ENCODE measurements around the gene PLEKHG5.
"Not testable (repeated sequence)": the region's sequence is repeated elsewhere in the genome, so short reads cannot be mapped to it uniquely, and the experiment has no call there.

The PLEKHG5 gene

DNA sequence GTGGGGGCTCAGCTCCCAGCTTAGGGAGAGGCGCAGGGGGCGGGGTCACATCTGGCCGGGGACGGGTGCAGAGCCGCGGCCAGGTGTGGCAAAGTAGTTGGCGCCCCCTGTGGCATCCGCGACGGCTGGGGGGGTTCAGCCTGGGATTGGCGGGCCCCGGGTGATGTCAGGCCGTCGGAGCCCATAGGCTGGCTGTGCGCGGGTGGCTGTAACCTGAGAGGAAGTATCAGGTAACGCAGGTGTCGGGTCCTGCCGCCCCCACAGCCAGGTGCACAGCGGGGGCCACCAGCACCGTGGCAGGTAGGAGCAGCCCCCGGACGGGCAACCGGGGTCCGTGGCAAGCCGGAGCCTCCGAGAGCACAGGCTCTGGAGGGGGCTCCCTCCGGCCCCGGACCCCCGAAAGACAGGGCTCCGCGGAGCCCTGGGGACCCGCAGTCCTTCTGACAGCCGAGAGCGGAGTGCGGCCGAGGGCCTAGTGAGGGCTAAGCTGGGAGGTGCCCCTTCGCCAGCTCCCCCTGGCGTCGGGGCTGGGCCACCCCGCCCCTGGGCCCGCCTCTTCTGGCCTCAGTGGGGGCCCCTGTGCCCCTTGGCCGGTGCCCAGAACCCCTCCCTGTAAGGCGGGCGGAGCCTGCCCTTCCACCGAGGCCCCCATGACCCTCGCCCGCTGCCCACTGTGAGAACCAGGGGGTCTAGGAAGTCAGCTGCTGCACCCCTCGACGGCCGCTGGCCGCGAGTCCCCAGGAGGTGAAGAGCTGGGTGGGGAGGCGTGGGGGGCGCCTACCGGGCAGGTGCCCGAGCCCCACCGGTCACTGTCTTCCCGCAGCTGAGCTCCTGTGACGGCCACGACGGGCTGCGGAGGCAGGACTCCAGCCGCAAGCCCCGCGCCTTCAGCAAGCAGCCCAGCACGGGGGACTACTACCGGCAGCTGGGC lies 43.4 kb downstream of the PLEKHG5 start:
- TF ChIP-seq ZNF384 (IDR thresholded peaks at IDR 0.05) = no peak
- no peak for TF ChIP-seq HDGF (IDR thresholded peaks at IDR 0.05; ENCODE audit: borderline replicate concordance)
- TF ChIP-seq FOXA1 (IDR thresholded peaks at IDR 0.05) = no peak
- no peak for TF ChIP-seq BHLHE40 (IDR thresholded peaks at IDR 0.05; ENCODE audit: borderline replicate concordance)
- ChIA-PET POLR2A (no interaction called here), CTCF (interaction anchor here (0.6 to 2.7 kb wide), 5 partner anchors 8 to 112 kb away, joined by 3 to 18 read pairs (median 4); no protein-coding TSS in a partner anchor)
- DNase-seq (ENCODE audit: extremely low spot score) = no peak

DNA sequence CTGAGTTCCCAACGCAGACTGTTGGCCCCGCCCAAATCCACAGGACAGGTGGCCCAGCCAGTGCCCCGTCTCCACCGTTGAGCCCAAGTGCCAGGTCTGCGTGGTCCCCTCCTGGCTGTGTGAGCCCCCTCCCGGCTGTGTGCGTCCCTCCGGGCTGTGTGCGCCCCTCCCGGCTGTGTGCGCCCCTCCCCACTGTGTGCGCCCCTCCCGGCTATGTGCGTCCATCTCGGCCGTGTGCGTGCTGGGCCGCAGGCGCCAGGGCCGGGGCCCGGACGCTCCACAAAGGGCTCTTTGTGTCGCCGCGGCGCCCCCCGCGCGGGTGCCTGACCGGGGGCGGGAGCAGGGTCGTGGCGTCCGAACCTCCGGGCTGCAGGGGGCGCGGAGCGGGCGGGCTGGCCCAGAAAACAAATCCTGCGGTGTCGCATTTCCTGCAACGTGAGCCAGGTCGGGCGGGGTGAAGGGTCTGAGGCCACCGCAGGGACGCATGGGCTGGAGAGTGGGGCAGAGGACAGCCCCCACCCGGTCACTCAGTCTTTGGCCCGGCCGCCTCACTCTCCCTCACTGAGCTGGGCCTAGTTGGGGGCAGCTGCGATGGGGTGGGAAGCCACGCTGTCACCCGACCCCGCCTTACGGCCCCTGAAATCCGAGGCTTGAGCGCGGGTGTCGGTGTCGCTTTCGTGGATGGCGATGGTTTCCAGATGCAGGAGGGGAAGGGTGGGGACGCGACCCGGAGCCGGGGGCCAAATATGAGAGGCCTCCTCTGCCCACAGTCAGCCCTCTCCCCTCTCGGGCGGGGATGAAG lies 44.2 kb downstream of the PLEKHG5 start:
- ChIA-PET CTCF (interaction anchor here (2.7 kb wide), 1 partner anchor 9 kb away, joined by 18 read pairs; no protein-coding TSS in a partner anchor), POLR2A (no interaction called here)
- DNase-seq (ENCODE audit: extremely low spot score) = no peak
- no peak for TF ChIP-seq HDGF (IDR thresholded peaks at IDR 0.05; ENCODE audit: borderline replicate concordance)
- TF ChIP-seq, protein P1, sequence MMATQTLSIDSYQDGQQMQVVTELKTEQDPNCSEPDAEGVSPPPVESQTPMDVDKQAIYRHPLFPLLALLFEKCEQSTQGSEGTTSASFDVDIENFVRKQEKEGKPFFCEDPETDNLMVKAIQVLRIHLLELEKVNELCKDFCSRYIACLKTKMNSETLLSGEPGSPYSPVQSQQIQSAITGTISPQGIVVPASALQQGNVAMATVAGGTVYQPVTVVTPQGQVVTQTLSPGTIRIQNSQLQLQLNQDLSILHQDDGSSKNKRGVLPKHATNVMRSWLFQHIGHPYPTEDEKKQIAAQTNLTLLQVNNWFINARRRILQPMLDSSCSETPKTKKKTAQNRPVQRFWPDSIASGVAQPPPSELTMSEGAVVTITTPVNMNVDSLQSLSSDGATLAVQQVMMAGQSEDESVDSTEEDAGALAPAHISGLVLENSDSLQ (IDR thresholded peaks at IDR 0.05) = no peak
- no peak for TF ChIP-seq NFRKB (IDR thresholded peaks at IDR 0.05)
- no peak for TF ChIP-seq FOXA1 (IDR thresholded peaks at IDR 0.05)
- TF ChIP-seq LEF1 (IDR thresholded peaks at IDR 0.05; ENCODE audit: borderline replicate concordance) = no peak
- TF ChIP-seq ELF4 (IDR thresholded peaks at IDR 0.05) = no peak
- TF ChIP-seq FOXK2 (IDR thresholded peaks at IDR 0.05) = no peak
- no peak for TF ChIP-seq ARNT (IDR thresholded peaks at IDR 0.05)
- TF ChIP-seq BHLHE40 (IDR thresholded peaks at IDR 0.05; ENCODE audit: borderline replicate concordance) = no peak

DNA sequence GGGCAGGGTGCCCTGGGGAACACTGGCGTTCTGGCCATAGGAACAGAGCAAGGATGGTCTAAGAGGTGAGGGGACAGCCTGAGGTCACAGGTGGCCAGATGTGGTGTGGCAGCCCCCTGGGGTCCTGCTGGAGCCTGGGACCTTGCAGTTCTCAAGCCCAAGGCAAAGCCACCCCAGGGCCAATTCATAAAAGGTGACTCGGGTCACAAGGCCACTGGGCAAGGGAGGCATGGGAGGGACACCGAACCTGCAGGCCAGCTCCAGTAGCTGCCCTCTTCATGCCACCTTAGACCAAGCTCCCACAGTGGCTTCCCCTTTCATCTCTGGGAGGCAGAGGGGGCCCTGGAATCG lies 44.8 kb downstream of the PLEKHG5 start:
- no peak for DNase-seq (ENCODE audit: extremely low spot score)
- CTCF ChIA-PET = interaction anchor here (0.6 kb wide), 1 partner anchor 9 kb away, joined by 3 read pairs; no protein-coding TSS in a partner anchor
- POLR2A ChIA-PET = no interaction called here
- TF ChIP-seq FOXK2 (IDR thresholded peaks at IDR 0.05) (no peak), TARDBP (IDR thresholded peaks at IDR 0.05) (no peak), FOXM1 (IDR thresholded peaks at IDR 0.05; ENCODE audit: borderline replicate concordance) (no peak), ZNF384 (IDR thresholded peaks at IDR 0.05) (no peak), FOXA1 (IDR thresholded peaks at IDR 0.05) (no peak), L3MBTL2 (conservative IDR thresholded peaks at IDR 0.05) (no peak), ELF4 (IDR thresholded peaks at IDR 0.05) (no peak), LEF1 (IDR thresholded peaks at IDR 0.05; ENCODE audit: borderline replicate concordance) (no peak), CTBP1 (IDR thresholded peaks at IDR 0.05; ENCODE audit: borderline replicate concordance) (no peak), SP1 (IDR thresholded peaks at IDR 0.05) (no peak), SUZ12 (IDR thresholded peaks at IDR 0.05) (no peak), ARNT (IDR thresholded peaks at IDR 0.05) (no peak)
- TF ChIP-seq, protein P1 (IDR thresholded peaks at IDR 0.05) = no peak

DNA sequence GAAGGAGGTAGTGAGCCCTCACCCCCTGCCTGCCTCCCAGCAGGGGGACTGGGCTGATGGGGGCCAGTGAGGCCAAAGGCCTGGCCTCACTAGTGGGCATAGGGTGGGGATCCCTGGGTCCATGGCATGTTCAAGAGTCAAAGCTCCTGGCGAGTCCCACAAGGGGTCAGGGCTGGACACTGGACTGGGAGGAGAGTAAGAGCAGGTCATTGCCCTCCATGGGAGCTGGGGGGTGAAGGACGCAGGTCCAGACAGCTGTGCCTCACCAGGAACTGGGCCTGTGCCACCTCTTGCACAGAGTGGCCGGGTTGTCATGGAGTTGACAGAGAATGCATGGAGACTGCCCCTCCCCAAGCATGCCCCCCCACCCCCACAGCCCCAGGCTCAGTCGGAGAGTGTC lies 45.5 kb downstream of the PLEKHG5 start:
- POLR2A ChIA-PET; CTCF ChIA-PET; DNase-seq (ENCODE audit: extremely low spot score): not testable (repeated sequence)

DNA sequence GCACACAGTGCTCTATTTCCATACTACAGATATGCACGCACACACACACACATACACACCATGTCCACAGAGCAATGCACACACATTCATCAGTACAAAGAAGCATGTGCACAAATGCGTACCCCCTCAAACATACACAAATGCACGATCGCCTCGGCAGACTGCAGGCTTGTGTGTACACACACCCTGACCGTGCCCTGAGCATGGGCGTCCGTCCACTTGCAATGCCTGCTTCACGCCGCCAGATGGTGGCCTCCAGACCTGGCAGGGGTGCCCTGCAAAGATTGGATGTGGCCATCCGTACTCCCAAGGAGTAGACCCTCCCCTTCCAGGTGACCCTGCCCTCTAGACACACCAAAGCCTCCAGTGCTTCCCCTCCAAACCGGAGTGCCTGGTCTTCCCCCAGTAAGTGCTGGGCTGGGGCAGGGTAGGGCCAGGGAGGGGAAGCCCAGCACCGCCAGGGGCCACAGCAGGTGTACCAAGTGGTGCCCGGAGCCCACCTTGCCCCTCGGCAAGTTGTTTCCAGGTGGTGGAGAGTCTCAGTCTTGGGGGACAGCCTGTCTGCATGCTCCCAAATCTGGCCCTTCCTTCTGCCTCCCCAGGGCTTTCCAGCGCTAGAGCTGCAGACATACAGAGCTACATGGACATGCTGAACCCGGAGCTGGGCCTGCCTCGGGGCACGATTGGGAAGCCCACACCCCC lies 46.3 kb downstream of the PLEKHG5 start:
- TF ChIP-seq ARNT (IDR thresholded peaks at IDR 0.05) (no peak), BHLHE40 (IDR thresholded peaks at IDR 0.05; ENCODE audit: borderline replicate concordance) (no peak), SUZ12 (IDR thresholded peaks at IDR 0.05) (no peak), LEF1 (IDR thresholded peaks at IDR 0.05; ENCODE audit: borderline replicate concordance) (no peak), L3MBTL2 (conservative IDR thresholded peaks at IDR 0.05) (no peak), HDGF (IDR thresholded peaks at IDR 0.05; ENCODE audit: borderline replicate concordance) (no peak), NFRKB (IDR thresholded peaks at IDR 0.05) (no peak), ZNF384 (IDR thresholded peaks at IDR 0.05) (no peak), CTBP1 (IDR thresholded peaks at IDR 0.05; ENCODE audit: borderline replicate concordance) (no peak), SP1 (IDR thresholded peaks at IDR 0.05) (no peak), FOXK2 (IDR thresholded peaks at IDR 0.05) (no peak), FOXA1 (IDR thresholded peaks at IDR 0.05) (no peak), FOXM1 (IDR thresholded peaks at IDR 0.05; ENCODE audit: borderline replicate concordance) (no peak), TARDBP (IDR thresholded peaks at IDR 0.05) (no peak), ELF4 (IDR thresholded peaks at IDR 0.05) (no peak)
- TF ChIP-seq, protein P1 (IDR thresholded peaks at IDR 0.05) = no peak
- POLR2A ChIA-PET = no interaction called here
- CTCF ChIA-PET = no interaction called here
- no peak for DNase-seq (ENCODE audit: extremely low spot score)

DNA sequence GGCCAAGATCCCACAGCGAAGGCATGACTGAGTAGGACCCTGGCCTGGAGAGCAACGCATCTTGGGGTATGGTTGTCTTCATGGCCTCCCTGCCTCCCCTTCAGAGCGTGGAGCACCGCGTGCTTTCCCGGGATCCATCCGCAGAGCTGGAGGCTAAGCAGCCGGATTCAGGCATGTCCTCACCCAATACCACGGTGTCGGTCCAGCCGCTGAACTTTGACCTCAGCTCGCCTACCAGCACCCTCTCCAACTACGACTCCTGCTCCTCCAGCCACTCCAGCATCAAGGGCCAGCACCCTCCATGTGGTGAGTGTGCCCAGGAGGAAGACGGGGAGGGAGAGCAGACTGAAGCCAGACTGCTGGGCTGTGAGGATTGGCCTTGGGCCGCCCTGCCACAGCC lies 47.1 kb downstream of the PLEKHG5 start:
- ChIA-PET POLR2A (no interaction called here), CTCF (no interaction called here)
- TF ChIP-seq BHLHE40 (IDR thresholded peaks at IDR 0.05; ENCODE audit: borderline replicate concordance) = no peak
- no peak for TF ChIP-seq ELF4 (IDR thresholded peaks at IDR 0.05)
- DNase-seq (ENCODE audit: extremely low spot score) = no peak

Measured in HEK293T (cell line).